Measurements from ENCODE around the gene CPVL. TPM values are rescaled to one million over a fixed set of nuclear protein-coding genes. Genes with fewer than 3 reads are reported as not detected.

The CPVL gene
- total and polyA plus RNA-seq, 2 of the 4 experiments (the other 2 are of a cell fraction) = not detected

- ATAC-seq (ENCODE audit: low read depth) (no peak), DNase-seq (no peak)
- no CpG with 5 or more reads among the region's 2 CpGs for WGBS, 2 experiments (ENCODE audit: extremely low coverage in 2 of 2, insufficient read length in 1 of 2)
- Histone ChIP-seq H2BK20ac (ENCODE audit: low read depth, low read length) (no peak overlapping the region), H3K36me3 (ENCODE audit: control insufficient read depth, insufficient read depth, low read length) (no peaks in the 10 kb centered on the region), H3K4me2 (ENCODE audit: low read depth, low read length) (no peak overlapping the region), H3K4me1 (ENCODE audit: control insufficient read depth, insufficient read depth, low read length) (no peaks in the 10 kb centered on the region; the same call in 1 of the 2 replicates), H3K27ac (ENCODE audit: insufficient read depth, low read length) (no peak overlapping the region), H2BK5ac (ENCODE audit: low read depth, low read length, poor library complexity, severe bottlenecking) (no peak overlapping the region), H2AFZ (replicated peaks; ENCODE audit: low read length, poor library complexity) (no peak overlapping the region), H2AK9ac (replicated peaks; ENCODE audit: low read depth, low read length, poor library complexity) (no peak overlapping the region), H3K4ac (ENCODE audit: low read depth, low read length) (no peak overlapping the region), H2AK5ac (ENCODE audit: low read depth, low read length) (no peak overlapping the region), H2BK15ac (ENCODE audit: low read depth, low read length) (no peak overlapping the region), H3K27me3 (ENCODE audit: control insufficient read depth, insufficient read depth, low read length) (0 out of 2 replicates have a peak, but pooled peaks cover 2% of the 10 kb centered on the region), H3K79me1 (ENCODE audit: low read depth in 1 of 2, low read length in 2 of 2) (no peaks in the 10 kb centered on the region), H3K9me1 (ENCODE audit: insufficient read depth, low read length) (no peaks in the 10 kb centered on the region), H2BK120ac (ENCODE audit: low read depth, low read length) (no peak overlapping the region), H4K8ac (ENCODE audit: low read depth in 2 of 2, low read length in 2 of 2) (no peak overlapping the region), H4K91ac (ENCODE audit: insufficient read depth, low read depth, low read length) (no peak overlapping the region), H4K20me1 (ENCODE audit: insufficient read depth, low read length) (no peaks in the 10 kb centered on the region), H3K56ac (ENCODE audit: extremely low read depth, insufficient read depth, low read length) (no peak overlapping the region), H3K4me3 (ENCODE audit: insufficient read depth, low read depth, low read length) (no peak overlapping the region), H4K5ac (ENCODE audit: low read depth, low read length) (no peak overlapping the region), H3K9ac (ENCODE audit: low read depth, low read length) (no peak overlapping the region), H3K9me3 (ENCODE audit: control insufficient read depth, insufficient read depth, low read length) (no peaks in the 10 kb centered on the region), H3K18ac (ENCODE audit: low read depth, low read length) (no peak overlapping the region), H3K14ac (replicated peaks; ENCODE audit: low read depth, low read length) (no peak overlapping the region), H3K23ac (ENCODE audit: low read depth, low read length) (no peak overlapping the region)
- BruUV-seq (replicated peaks) = no TSS peak
- POLR2A ChIA-PET (ENCODE audit: unreplicated experiment) = no interaction called here
- dilution Hi-C loops (cut with HindIII; ENCODE audit: low sequenced_read_pairs, unreplicated experiment) (no loop called here), in situ Hi-C loops (cut with MboI; ENCODE audit: low sequenced_read_pairs) (no loop called here), intact Hi-C loops (cut with micrococcal nuclease) (no loop called here)
- CTCF ChIA-PET = no interaction called here
- TF ChIP-seq RCOR1 (IDR thresholded peaks at IDR 0.05; ENCODE audit: insufficient replicate concordance, low read length) (no peak), SMC3 (IDR thresholded peaks at IDR 0.05; ENCODE audit: low read depth, low read length) (no peak), FOS (IDR thresholded peaks at IDR 0.05; ENCODE audit: low read depth, low read length) (no peak), RAD21 (IDR thresholded peaks at IDR 0.05; ENCODE audit: low read length) (no peak), BHLHE40 (IDR thresholded peaks at IDR 0.05; ENCODE audit: low read depth, low read length) (no peak), MAZ (IDR thresholded peaks at IDR 0.05; ENCODE audit: borderline replicate concordance, low read depth, low read length) (no peak)
Measured at GRCh38 chr7:29040579-29040925, 105.8 kb downstream of the CPVL start.

Data from IMR-90 (cell line).